IMR-90 (cell line): ENCODE data around the gene MSMO1. TPM values are rescaled to one million over a fixed set of nuclear protein-coding genes. Genes with fewer than 3 reads are reported as not detected.

ENCODE experiments used
- ATAC-seq: fragments of 200-7000 bp; cut with Tn5 transposase; 2 replicates; pipeline ENCODE4 v1.9.1; 2020; ENCODE audit warnings: low read depth, mild to moderate bottlenecking, moderate library complexity
- BruUV-seq: library from RNA; stranded (reverse); fragments of 400-500 nt; replicated peaks from 2 replicates; lab custom pipeline; 2021; lab: Mats Ljungman, UMichigan
- CTCF ChIA-PET: fragments of 300-600 bp; formaldehyde crosslinking; extraction: SDS; loops from one replicate; lab custom pipeline; 2021; ENCODE audit warnings: antibody characterized with exemption; lab: Yijun Ruan, JAX
- POLR2A ChIA-PET: fragments of 300-600 bp; sonication (Branson Sonifier 250); formaldehyde crosslinking; loops from one replicate; lab custom pipeline; 2022; ENCODE audit warnings: antibody characterized with exemption; ENCODE audit not compliant: unreplicated experiment; lab: Charles Lee
- DNase-seq: peaks from one replicate; pipeline ENCODE4 v3.0.0; 2013
- H2AFZ ChIP-seq: replicated peaks from 2 replicates; pipeline ENCODE3; 2013; ENCODE audit warnings: low read length, mild to moderate bottlenecking; ENCODE audit not compliant: poor library complexity
- H2AK5ac ChIP-seq: 2 replicates; pipeline ENCODE4 v1.6.1; 2013; ENCODE audit warnings: low read depth, low read length, inconsistent platforms
- H2AK9ac ChIP-seq: replicated peaks from 2 replicates; pipeline ENCODE3; 2013; ENCODE audit warnings: mild to moderate bottlenecking, low read depth, low read length, moderate library complexity; ENCODE audit not compliant: poor library complexity
- H2BK120ac ChIP-seq: 2 replicates; pipeline ENCODE4 v1.6.1; 2013; ENCODE audit warnings: low read depth, low read length, inconsistent platforms
- H2BK15ac ChIP-seq: 3 replicates; pipeline ENCODE4 v1.6.1; 2013; ENCODE audit warnings: low read depth, low read length, inconsistent platforms
- H2BK20ac ChIP-seq: 2 replicates; pipeline ENCODE4 v1.6.1; 2013; ENCODE audit warnings: low read depth, mild to moderate bottlenecking, inconsistent platforms, low read length, moderate library complexity
- H2BK5ac ChIP-seq: 2 replicates; pipeline ENCODE4 v1.6.1; 2013; ENCODE audit warnings: mild to moderate bottlenecking, low read depth, low read length, inconsistent platforms; ENCODE audit not compliant: poor library complexity, severe bottlenecking
- H3K14ac ChIP-seq: replicated peaks from 2 replicates; pipeline ENCODE4 v1.6.1; 2013; ENCODE audit warnings: low read depth, low read length, inconsistent platforms
- H3K18ac ChIP-seq: 2 replicates; pipeline ENCODE4 v1.6.1; 2013; ENCODE audit warnings: low read depth, low read length, control low read depth
- H3K23ac ChIP-seq: 2 replicates; pipeline ENCODE4 v1.6.1; 2013; ENCODE audit warnings: low read depth, low read length, inconsistent platforms
- H3K27ac ChIP-seq: 2 replicates; pipeline ENCODE4 v1.5.1; 2013; ENCODE audit warnings: mild to moderate bottlenecking, control low read depth, low read length; ENCODE audit not compliant: insufficient read depth
- H3K27me3 ChIP-seq: 2 replicates; pipeline ENCODE4 v1.6.1; 2013; ENCODE audit warnings: low read length; ENCODE audit not compliant: control insufficient read depth, insufficient read depth
- H3K36me3 ChIP-seq: 2 replicates; pipeline ENCODE4 v1.6.1; 2013; ENCODE audit warnings: low read length, mixed read lengths; ENCODE audit not compliant: control insufficient read depth, insufficient read depth
- H3K4ac ChIP-seq: 2 replicates; pipeline ENCODE4 v1.6.1; 2013; ENCODE audit warnings: low read depth, low read length, inconsistent platforms
- H3K4me1 ChIP-seq: 2 replicates; pipeline ENCODE4 v1.6.1; 2013; ENCODE audit warnings: low read length, mixed read lengths; ENCODE audit not compliant: control insufficient read depth, insufficient read depth
- H3K4me2 ChIP-seq: 2 replicates; pipeline ENCODE4 v1.6.1; 2013; ENCODE audit warnings: low read depth, mild to moderate bottlenecking, control low read depth, low read length, moderate library complexity
- H3K4me3 ChIP-seq: 2 replicates; pipeline ENCODE4 v1.5.1; 2013; ENCODE audit warnings: low read depth, mild to moderate bottlenecking, control low read depth, low read length, moderate library complexity; ENCODE audit not compliant: insufficient read depth
- H3K56ac ChIP-seq: 2 replicates; pipeline ENCODE4 v1.6.1; 2013; ENCODE audit warnings: low read length, inconsistent platforms; ENCODE audit not compliant: insufficient read depth; ENCODE audit errors: extremely low read depth
- H3K79me1 ChIP-seq, 2 experiments: 2 replicates each; pipeline ENCODE4 v1.6.1; 2013; ENCODE audit warnings: low read length in 2 of 2, inconsistent platforms in 1 of 2, low read depth in 1 of 2
- H3K9ac ChIP-seq: 2 replicates; pipeline ENCODE4 v1.6.1; 2013; ENCODE audit warnings: low read depth, low read length, control low read depth
- H3K9me1 ChIP-seq: 2 replicates; pipeline ENCODE4 v1.6.1; 2013; ENCODE audit warnings: low read length, inconsistent platforms; ENCODE audit not compliant: insufficient read depth
- H3K9me3 ChIP-seq: 2 replicates; pipeline ENCODE4 v1.6.1; 2013; ENCODE audit warnings: low read length; ENCODE audit not compliant: control insufficient read depth, insufficient read depth
- H4K20me1 ChIP-seq: 2 replicates; pipeline ENCODE4 v1.6.1; 2013; ENCODE audit warnings: low read length, inconsistent platforms; ENCODE audit not compliant: insufficient read depth
- H4K5ac ChIP-seq: 2 replicates; pipeline ENCODE4 v1.6.1; 2013; ENCODE audit warnings: mild to moderate bottlenecking, low read depth, low read length, control low read depth
- H4K8ac ChIP-seq, 2 experiments: 2 replicates each; pipeline ENCODE4 v1.6.1; 2013; ENCODE audit warnings: low read depth in 2 of 2, low read length in 2 of 2, control low read depth in 1 of 2, inconsistent platforms in 1 of 2
- H4K91ac ChIP-seq: 2 replicates; pipeline ENCODE4 v1.6.1; 2013; ENCODE audit warnings: low read depth, low read length, inconsistent platforms; ENCODE audit not compliant: insufficient read depth
- BHLHE40 ChIP-seq: fragments of 150-350 bp; IDR thresholded peaks from 2 replicates; pipeline ENCODE4 v1.6.1; 2016; ENCODE audit warnings: mild to moderate bottlenecking, low read depth, low read length
- CEBPB ChIP-seq: IDR thresholded peaks from 2 replicates; pipeline ENCODE4 v1.6.1; 2012; ENCODE audit warnings: low read depth, low read length, improper control_type of control experiment
- CHD1 ChIP-seq: IDR thresholded peaks from 2 replicates; pipeline ENCODE4 v1.6.1; 2012; ENCODE audit warnings: low read depth, low read length, improper control_type of control experiment
- CTCF ChIP-seq: conservative IDR thresholded peaks from 2 replicates; pipeline ENCODE4 v1.5.1; 2012; ENCODE audit warnings: mild to moderate bottlenecking, low read depth, low read length, improper control_type of control experiment
- FOS ChIP-seq: fragments of 150-350 bp; IDR thresholded peaks from 2 replicates; pipeline ENCODE4 v1.6.1; 2016; ENCODE audit warnings: low read depth, low read length
- MAFK ChIP-seq: IDR thresholded peaks from 2 replicates; pipeline ENCODE4 v1.6.1; 2012; ENCODE audit warnings: low read depth, low read length, improper control_type of control experiment
- NFE2L2 ChIP-seq: fragments of 150-350 bp; IDR thresholded peaks from 2 replicates; pipeline ENCODE4 v1.6.1; 2016; ENCODE audit warnings: low read depth, mild to moderate bottlenecking, low read length
- RAD21 ChIP-seq: IDR thresholded peaks from 2 replicates; pipeline ENCODE4 v1.6.1; 2012; ENCODE audit warnings: low read length, improper control_type of control experiment
- USF2 ChIP-seq: fragments of 150-350 bp; IDR thresholded peaks from 2 replicates; pipeline ENCODE4 v1.6.1; 2017; ENCODE audit warnings: mild to moderate bottlenecking, antibody characterized with exemption, low read length, low read depth
- WGBS, 2 experiments: methylation state at CpG; one replicate each; pipeline versions ENCODE4 v1.1.5 to v1.1.7; 2013; ENCODE audit warnings: missing lambda C conversion rate in 2 of 2; ENCODE audit not compliant: insufficient read length in 1 of 2; ENCODE audit errors: extremely low coverage in 2 of 2; 5-methylcytosine and 5-hydroxymethylcytosine counted together
- dilution Hi-C: fragments of 300-500 bp; cut with HindIII; formaldehyde crosslinking; loops from one replicate; pipeline ENCODE4 v1.14.3; 2018; ENCODE audit warnings: low sequenced_read_pairs; ENCODE audit not compliant: unreplicated experiment
- in situ Hi-C: fragments of 300-500 bp; cut with MboI; formaldehyde crosslinking; loops from 3 replicates; pipeline ENCODE4 v1.14.3; 2019; ENCODE audit warnings: low sequenced_read_pairs, inconsistent platforms, mixed read lengths
- intact Hi-C: fragments of 100-400 bp; cut with micrococcal nuclease; formaldehyde crosslinking; loops from 2 replicates; pipeline ENCODE4 v1.10.0; 2022
- polyA plus RNA-seq, 3 experiments: library from polyadenylated mRNA; depleted of rRNA; stranded (reverse); fragments of >200 nt; gene quantifications; 2 replicates each; pipeline ENCODE4 v1.2.3, GENCODE V29; 2012; ENCODE audit warnings: low replicate concordance in 1 of 3
- total RNA-seq: library from RNA; depleted of rRNA; stranded (reverse); fragments of >200 nt; gene quantifications from 2 replicates; pipeline ENCODE4 v1.2.3, GENCODE V29; 2012

The MSMO1 gene
- total and polyA plus RNA-seq, 2 of the 4 experiments (the other 2 are of a cell fraction): 40.1 to 42.1 TPM

- Histone ChIP-seq H2BK120ac (no peak overlapping the region), H3K27me3 (no peaks in the 10 kb centered on the region), H3K18ac (no peak overlapping the region), H2BK5ac (no peak overlapping the region), H4K20me1 (no peaks in the 10 kb centered on the region), H3K4me1 (no peaks in the 10 kb centered on the region), H4K5ac (no peak overlapping the region), H2BK15ac (no peak overlapping the region), H4K91ac (no peak overlapping the region), H3K9ac (no peak overlapping the region), H3K23ac (no peak overlapping the region), H3K14ac (no peak overlapping the region), H4K8ac (no peak overlapping the region), H3K27ac (no peak overlapping the region), H2AK5ac (no peak overlapping the region), H2AK9ac (no peak overlapping the region), H3K56ac (no peak overlapping the region), H3K9me3 (no peaks in the 10 kb centered on the region), H3K9me1 (no peaks in the 10 kb centered on the region), H3K79me1 (peaks cover 0 to 4% of the 10 kb centered on the region in 2 experiments; a peak in 1 of 4 replicates), H3K4ac (no peak overlapping the region), H3K4me2 (no peak overlapping the region), H3K36me3 (peaks cover 2% of the 10 kb centered on the region; the same call in 1 of the 2 replicates), H2AFZ (no peak overlapping the region), H3K4me3 (no peak overlapping the region), H2BK20ac (no peak overlapping the region)
- dilution Hi-C loops (no loop called here), intact Hi-C loops (no loop called here), in situ Hi-C loops (no loop called here)
- ChIA-PET CTCF (no interaction called here), POLR2A (no interaction called here)
- TF ChIP-seq USF2 (no peak), FOS (no peak), CHD1 (no peak), RAD21 (no peak), CEBPB (peak; percentile 37; the same call in 1 of the 2 replicates), NFE2L2 (no peak), CTCF (no peak), BHLHE40 (no peak), MAFK (no peak)
- BruUV-seq: no TSS peak
- DNase-seq: no peak
- WGBS, 2 experiments: no CpG with 5 or more reads among the region's 1 CpG
- ATAC-seq: no peak; the same call in 1 of the 2 replicates
These were observed 19.3 kb upstream of the MSMO1 start for GRCh38 chr4:165308166-165308565.
